ENCODE data around the gene SBNO2.
"Not testable (repeated sequence)": the region's sequence is repeated elsewhere in the genome, so short reads cannot be mapped to it uniquely, and the experiment has no call there.

The SBNO2 gene

DNA sequence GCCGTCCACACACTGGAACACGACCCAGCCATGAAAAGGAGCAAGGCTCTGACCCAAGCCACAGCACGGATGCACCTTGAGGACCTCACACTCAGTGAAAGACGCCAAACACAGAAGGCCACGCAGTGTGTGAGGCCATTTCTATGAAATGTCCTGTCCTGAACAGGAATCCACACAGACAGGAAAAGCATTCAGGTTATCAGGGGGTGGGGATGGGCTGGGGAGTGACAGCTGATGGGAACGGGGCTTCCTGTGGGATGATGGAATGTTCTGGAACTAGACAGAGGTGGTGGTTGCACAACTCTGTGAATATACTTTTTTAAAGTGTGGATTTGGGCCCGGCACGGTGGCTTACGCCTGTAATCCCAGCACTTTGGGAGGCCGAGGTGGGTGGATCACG lies 39.6 kb downstream of the SBNO2 start:
- DNase-seq (ENCODE audit: low read depth): no peak

DNA sequence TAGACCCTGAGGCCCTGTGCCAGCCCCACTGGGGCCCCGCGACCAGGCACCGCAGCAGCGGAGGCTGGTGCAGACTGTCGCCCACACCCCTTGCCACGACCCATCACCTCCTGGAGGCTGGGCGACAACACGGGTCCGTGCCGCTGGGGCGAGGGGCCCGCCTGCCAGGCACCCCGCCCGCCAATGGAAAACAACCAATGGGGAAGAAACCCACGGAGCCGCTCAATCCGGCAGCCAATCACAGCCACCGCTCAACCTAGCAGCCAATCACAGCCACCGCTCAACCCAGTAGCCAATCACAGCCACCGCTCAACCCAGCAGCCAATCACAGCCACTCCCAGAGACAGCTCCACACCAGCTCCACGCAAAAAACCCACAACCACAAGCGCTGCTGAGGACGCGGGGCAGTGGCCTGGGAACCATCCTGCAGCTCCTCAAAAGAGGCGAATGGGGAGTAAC lies 40.6 kb downstream of the SBNO2 start:
- peak; percentile 42 for DNase-seq (ENCODE audit: low read depth)

DNA sequence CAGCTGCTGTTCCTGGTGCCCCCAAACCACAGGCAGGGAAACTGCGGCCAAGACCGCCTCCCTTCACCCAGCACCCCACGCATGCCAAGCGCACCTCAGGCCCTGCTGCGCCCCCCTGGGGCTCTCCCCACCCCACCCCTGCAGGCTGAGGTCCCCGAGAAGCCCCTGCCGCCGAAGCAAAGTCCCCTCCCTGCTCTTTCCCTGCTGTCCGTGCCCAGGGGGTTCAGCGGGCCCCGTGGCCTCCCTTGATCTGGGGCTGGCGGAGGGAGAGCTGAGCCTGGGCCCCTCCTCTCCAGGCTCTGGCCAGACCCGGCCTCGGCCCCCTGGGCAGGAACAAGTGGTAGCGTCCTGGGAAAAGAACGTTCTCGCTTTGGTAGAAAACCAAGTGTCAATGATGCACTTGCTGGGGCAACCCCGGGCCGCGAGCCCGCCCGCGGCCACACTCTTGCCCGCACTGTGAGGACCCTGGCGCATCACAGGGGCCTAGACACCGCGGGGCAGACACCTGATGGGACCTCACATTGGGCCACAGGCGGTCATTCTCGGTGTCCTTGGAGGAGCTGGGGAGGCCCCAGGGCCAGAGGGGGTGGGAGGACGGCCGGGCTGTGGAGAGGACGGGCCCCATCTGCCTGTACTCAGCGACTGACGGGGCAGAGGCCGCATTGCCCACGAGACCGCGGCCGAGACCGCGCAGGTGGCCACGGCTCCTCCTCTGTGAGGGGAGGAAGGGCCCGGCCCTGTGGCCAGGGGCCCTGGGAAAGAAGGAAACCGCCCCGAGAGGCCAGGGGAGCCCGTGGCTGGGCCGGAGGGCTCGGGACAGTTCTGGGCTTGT lies 41.3 kb downstream of the SBNO2 start:
- no peak for DNase-seq (ENCODE audit: low read depth)

DNA sequence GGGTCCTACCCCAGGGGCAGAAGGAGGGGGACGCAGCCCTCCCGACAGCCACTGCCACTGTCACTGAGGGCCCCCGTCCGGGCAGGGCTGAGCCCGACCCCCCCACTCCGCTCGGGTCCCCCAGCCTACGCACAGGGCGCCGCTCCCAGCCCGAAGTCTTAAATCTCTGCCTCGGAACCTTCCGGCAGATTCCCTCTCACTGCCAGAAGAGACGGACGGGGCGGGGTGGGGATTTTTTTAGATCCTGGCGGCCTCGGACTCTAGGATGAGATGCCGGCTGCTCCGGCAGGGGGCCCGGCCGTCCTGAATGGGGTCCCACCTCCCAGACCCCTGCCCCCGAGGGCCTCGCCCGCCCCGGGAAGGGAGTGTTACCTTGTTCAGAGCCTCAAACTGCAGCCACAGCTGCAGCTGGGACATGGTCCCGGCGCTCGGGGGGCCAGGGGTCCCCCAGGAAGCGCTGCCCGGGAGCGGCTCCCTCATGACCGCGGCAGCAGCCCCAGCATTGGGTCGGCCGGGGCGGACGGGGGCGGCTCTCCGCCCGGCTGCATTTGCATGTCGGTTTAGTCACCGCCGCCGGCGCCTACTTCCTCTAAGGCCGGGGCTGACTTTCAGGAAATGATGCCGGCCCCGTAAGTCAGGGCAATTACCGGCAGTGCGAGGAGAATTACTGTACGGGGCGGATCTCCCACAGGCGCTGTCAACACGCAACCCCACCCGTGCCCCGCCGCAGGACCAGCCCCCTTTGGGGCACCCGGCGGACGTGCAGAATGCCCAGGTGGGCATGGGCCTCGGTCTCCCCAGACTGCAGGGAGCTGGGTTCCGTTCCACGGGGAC lies 42.1 kb downstream of the SBNO2 start:
- peak; percentile 78 for DNase-seq (ENCODE audit: low read depth)

DNA sequence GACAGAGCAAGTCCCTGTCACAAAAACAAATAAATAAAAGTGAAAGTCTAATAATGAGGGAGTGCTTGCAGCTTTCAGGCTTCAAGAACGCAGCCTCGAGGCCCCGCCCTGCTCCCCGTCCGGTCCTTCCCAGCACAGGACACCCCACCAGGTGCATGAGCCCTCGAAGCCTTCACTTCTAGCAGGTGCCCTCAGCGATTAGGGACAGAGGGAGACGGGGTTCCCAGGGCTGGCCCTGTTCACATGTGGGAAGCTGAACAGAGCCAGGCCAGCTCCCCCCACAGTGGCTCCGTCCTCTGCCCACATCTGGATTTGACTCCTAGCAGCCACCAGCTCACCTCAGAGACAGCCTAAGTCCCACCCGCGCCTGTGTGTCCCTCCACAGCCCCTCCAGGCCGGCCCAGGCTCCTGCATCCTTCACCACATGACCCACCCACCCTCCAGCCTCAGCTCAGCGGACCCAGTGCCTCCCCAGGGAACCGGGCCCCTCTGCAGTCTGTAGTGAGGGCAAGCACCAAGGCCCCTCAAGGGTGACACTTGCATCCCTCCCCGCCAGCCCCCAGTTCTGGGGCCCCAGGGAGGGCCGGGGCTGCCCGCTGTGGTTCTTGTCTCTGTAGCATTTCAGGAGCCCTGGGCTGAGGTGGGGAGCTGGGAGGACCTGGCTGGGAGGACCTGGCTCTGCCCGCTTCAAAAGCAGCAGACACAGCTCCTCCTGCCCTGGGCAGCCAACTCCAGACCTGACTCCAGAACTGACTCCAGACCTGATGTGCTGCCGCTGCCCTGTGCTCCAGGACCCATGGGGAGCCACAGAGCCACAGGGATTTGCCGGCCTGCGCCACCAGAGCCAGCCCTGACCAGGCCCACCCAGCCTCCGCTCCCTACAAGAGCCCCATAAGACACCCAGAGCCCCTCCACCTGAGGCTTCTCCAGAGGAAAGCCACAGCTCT lies 43.0 kb downstream of the SBNO2 start:
- DNase-seq (ENCODE audit: low read depth): no peak

DNA sequence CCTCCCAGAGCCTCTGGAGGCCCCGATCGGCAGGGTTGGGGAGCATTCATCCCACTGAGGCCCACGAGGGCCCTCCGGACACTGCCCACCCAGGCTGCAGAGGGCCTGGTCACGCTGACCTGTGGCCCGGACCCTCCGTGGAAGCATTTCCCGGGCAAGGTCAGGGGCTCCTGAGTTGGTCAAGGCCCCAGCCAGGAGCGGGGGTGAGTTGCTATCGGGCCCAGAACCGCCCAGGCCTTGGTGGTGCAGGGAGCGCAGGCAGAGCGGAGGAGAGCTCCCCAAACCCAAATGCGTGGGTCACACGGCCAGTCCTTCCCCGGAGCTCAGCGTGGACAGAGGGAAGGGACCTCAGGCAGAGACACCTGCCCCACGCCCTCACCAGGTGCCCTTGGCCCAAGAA lies 44.5 kb downstream of the SBNO2 start:
- DNase-seq (ENCODE audit: low read depth): no peak

DNA sequence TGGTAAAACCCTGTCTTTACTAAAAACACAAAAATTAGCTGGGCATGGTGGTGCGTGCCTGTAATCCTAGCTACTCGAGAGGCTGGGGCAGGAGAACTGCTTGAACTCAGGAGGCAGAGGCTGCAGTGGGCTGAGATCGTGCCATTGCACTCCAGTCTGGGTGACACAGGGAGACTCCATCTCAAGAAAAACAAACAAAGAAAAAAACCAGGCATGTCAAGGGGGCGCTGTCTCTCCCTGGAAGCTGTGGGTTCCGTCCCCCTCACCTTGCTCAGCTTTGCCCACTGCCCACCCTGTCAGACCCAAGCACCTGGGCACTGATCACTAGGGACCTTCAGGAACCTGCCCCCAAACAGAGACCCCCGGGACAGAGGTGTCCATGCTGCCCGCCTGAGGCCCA lies 45.0 kb downstream of the SBNO2 start:
- not testable (repeated sequence) for DNase-seq (ENCODE audit: low read depth)

DNA sequence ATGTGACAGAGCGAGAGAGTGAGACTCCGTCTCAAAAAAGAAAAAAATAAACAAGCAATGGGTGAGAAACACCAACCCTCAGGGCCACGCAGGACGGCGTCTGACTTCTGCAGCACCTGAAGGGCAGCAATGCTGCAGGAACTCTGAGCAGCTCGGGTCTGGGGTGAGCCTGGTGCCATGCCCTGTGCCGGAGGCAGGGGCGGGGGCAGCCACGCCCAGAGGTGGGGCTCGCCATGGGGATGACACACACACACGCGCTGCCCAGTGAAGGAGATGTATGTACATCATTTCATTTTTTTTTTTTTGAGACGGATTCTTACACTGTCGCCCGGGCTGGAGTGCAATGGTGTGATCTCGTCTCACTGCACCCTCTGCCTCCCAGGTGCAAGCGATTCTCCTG lies 46.0 kb downstream of the SBNO2 start:
- no peak for DNase-seq (ENCODE audit: low read depth)

DNA sequence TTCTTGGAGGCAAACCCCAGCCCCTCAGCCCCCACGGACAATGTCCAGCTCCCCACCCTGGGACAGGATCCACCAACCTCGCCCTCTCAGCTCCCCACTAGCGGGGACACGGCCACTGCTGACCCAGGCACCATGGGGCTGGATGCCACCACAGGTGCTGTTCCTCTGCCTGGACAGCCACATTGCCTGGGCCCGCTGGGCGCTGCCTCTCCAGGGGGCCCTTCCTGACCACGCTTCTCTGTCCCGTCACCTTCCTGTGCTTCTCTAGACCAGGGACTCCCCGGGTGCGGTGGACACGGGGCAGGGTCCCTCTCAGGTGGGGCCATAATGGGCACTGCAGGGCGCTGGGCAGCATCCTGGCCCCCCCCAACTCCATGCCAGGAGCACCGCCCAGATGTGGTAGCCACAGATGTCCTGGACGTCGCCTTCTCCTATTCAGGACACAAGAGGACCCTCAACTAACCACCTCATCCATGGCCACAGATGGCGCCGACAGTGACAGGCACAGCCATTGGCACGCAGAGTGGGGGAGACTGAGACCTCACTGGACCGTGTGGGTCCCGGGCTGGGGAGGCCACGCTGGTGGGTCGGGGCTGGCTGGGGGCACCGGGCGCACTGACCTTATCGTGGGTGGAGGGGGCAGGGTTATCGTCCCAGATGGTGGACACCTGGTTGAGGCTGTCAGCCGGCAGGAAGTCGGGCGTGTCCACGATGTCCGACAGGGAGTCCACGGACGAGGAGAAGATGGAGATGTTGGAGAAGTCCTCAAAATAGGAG lies 46.9 kb downstream of the SBNO2 start:
- DNase-seq (ENCODE audit: low read depth): no peak

DNA sequence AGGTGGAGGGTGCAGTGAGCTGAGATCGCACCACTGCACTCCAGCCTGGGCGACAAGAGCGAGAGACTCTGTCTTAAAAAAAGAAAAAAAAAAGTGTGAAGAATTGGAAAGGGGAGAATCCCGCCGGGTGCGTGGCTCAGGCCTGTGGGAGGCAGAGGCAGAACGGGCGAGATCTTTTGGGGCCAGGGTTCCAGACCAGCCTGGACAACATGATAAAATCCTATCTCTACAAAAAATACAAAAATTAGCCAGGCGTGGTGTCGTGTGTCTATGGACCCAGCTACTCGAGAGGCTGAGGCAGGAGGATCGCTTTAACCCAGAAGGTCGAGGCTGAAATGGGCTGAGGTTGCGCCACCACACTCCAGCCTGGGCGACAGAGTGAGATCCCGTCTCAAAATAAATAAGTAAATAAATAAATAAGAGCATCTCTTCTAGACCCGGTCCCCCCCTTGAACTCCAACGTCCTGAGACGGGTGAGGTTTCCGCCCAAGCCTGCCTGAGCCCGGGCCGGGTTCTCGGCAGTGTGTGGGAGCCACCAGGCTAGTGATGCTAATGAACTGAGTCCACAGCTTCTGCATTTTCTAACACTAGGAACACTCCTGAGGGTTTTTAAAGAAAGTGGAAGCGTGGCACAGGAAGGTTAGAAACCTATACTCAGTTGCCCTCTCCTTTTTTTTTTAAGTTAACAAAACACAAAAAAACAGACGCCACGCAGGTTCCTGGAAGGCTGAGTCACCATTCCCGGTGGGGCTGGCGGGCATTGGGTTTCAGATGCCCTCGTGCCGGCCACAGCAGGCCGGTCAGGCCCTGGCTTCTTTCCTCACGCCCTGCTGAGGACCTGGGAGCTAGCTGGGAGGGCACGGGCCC lies 48.2 kb downstream of the SBNO2 start:
- DNase-seq (ENCODE audit: low read depth): no peak

DNA sequence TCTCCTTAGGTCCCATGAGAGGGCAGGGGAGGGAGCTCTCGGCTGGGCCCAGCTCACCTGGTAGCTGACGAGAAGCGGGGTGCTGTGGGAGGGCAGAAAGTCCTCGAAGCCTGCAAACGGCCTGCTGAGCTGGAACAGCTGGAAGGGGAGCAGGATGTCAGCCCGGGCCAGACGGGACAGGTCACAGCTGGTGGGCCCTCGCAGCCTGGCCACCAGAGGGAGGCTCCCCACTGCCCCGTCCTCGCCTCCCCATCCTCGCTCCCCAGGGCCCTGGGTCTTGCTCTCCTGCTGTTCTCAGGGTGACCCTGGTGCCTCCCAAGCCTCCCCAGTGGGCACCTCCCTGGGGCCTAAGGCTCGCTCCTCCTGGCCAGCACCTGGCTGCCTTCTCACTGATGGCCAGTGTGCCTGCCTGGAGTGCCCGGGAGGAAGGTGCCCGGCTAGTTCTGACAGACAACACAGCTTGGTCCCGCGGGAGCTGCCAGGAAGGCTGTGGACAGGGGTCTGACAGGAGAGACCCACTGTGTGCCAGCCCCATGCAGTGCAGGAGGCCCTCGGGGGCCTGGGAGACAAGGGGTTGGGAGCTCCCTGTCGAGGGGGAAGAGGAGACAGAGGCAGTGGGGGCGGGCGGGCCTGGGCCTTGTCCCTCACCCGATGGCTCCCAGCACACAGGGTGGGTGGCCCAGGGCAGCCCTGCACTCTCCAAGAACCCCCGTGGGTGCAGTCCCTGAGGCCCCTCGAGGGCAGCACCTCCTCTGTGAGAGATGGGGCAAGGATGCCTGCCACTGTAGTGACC lies 50.0 kb downstream of the SBNO2 start:
- no peak for DNase-seq (ENCODE audit: low read depth)

DNA sequence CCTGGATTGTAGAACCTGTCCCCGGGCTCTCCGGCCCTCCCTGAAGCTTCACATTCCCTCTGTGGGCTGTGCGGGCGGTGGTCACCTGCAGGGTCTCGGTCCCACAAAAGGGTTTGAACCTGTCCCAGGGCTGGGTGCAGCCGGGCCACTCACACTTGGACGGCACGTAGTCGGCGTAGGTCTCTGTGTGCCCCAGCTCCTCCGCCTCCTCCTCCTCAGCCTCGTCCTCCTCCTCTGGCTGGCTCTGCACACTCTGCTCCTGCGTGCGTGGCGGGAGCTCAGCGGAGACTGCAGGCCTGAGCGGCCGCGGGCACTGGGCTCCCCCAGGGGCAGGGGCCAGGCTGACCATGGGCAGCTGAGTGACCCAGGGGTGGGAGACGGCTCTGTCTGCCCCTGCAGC lies 50.7 kb downstream of the SBNO2 start:
- no peak for DNase-seq (ENCODE audit: low read depth)

DNA sequence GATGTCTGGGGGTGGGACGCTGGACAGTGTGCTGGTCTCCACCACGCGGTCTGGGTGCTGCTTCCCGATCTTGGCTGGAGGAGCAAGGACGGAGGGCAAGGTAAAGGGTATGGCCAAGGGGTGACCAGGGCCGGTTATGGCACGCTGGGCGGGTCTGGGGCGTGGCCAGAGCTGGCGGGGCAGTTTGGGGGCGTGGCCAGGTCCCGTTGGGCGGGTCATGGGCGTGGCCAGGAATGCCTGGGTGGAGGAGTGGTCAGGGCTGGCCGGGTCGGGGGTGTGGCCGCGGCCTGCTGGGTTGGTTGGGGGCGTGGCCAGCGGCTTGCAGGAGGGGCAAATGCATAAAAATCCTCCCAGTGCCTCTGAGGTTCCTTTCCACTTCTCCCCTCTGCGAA lies 51.1 kb downstream of the SBNO2 start:
- no peak for DNase-seq (ENCODE audit: low read depth)

DNA sequence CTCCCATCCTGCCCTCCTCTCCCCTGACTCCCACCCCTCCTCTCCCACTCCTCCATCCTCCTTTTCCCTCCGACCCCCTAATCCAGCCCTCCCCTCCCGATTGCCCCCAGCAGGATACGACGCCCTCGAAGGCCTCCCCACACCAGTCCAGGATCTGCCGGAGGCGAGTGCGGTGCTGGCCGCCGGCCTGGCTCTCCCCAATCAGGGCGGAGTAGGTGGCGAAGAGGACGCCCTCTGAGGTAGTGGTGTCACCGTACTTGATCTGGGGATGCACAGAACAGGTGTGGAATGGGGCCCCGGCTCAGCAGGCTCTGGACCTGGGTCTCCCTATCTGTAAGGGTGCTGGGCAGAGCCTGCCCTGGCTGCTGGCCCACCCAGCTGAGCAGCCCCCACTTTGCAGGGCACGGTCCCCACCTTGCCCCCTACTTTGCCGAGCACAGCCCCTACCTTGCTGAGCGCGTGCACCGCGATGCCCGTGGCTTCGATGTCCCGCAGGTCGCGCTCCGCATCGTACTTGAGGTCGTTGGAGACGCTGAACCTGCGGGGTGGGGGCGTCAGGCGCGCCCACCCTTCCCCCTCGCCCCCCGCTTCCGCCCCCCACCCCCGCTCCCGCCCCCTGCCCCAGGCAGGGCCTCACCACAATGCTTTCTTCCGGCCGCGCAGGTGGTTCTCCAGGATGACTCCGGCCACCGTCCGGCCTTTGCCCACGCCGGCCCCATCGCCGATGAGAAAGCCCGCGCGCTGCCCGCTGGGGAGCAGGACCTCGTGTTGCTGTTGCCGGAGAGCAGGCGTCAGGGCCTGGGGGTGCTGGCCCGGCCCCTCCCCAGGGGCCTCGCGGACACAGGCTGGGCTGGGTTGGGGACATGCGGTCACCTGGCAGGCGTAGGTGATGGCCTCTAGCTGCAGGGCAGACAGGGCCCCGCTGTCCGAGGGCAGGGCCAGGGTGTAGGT lies 51.8 kb downstream of the SBNO2 start:
- no peak for DNase-seq (ENCODE audit: low read depth)

DNA sequence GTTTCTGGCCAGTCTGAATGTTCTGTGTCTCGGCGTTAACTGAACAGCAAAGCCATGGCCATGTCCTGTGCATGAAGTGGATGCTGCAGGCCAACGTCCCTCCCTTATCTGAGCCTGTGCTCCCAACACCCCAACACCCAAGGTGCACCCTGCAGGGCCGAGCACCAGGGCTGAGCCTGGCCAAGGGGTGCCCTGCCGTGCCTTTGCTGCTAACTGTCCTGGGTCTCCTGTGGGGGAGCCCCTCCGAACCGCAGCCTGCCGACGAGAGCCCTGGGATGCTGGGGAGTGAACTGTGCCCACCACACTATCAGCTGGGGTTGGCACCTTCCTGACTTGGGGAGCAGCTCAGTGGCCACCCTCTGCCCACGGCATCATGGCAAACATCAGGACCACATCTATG lies 52.7 kb downstream of the SBNO2 start:
- no peak for DNase-seq (ENCODE audit: low read depth)

DNA sequence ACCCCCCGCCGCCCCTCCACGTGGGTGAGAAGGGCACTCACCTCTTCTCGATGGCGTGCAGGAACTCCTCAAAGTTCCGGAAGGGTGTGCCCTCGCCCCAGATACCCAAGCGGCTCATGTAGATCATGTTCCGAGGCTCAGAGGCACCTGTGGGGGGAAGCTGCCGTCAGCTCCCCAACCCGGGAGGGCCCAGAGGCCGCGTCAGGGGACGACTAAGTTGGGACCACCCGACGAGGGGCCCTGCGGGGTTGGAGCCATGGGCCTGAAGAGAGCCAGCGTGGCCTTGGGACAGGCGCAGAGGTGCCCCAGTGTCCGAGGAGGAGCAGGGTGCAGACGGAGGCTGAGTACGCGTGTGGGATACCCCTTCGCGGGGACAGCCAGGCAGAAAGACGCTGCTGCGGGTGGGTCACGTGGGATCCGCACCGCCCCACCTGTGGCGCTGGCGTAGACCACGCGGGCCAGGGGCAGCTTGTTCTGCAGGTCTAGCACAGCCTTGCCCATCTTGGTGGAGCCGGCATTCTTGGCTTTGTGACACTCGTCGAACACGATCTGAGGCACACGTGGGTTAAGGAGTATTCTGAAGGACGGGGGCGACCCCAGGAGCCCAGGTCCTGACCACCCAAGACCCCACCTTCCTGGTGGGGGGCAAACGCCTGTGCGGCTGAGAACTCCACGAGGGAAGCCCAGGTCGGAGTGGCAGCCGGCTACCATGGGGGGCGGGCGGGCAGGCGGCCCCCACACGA lies 54.4 kb downstream of the SBNO2 start:
- no peak for DNase-seq (ENCODE audit: low read depth)

DNA sequence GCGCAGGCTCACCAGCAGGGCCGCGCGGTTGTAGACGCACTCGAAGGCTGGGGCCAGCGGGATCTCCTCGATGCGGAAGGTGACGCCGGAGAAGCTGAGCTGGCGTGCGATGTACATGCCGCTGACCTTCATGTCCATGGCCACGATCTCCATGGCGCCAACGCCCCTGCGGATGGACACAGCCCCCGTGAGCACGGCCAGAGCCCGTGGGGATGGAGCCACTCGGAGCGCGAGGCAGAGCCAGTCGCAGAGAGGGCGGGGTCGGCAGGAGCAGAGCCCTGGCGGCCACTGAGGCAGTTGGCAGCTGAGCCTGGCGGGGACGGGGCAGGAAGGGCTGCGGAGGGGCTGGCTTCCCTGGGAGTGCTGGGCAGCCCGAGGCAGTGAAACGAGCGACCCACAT lies 55.1 kb downstream of the SBNO2 start:
- no peak for DNase-seq (ENCODE audit: low read depth)

DNA sequence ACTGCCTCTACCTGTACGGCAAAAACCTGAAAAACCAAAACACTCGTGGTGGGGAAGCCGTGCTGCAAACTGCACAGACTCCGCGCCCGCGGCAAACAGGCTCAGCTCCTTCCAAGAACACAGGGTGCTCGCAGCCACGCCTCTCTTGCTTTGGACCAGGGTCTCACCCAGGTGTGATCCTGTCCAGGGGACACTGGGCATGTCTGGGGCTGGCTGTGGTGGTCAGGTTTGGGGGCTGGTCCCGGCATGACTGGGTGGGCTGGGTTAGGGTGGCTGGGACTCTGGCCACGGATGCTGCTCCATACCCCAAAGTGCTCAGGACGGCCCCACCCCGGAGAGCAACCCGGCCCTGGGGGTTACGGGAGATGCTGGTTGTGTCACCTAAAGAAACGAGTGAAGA lies 56.4 kb downstream of the SBNO2 start:
- no peak for DNase-seq (ENCODE audit: low read depth)
